ENCODE results near the gene ECI2.

ECI2 gene

GRCh38 chr6:4088704-4089103 lies 46.7 kb downstream of the ECI2 start:
- Histone ChIP-seq H3K4me3 (ENCODE audit: low read depth, low read length) (no peak overlapping the region), H3K27ac (ENCODE audit: extremely low read depth, low read depth, low read length) (no peak overlapping the region), H3K9me3 (ENCODE audit: control insufficient read depth, insufficient read depth, low read depth, low read length) (no peaks in the 10 kb centered on the region), H3K36me3 (ENCODE audit: control insufficient read depth in 2 of 2, insufficient read depth in 1 of 2, low read length in 2 of 2) (no peaks in the 10 kb centered on the region), H3K4me1 (ENCODE audit: control insufficient read depth, insufficient read depth, low read length) (no peaks in the 10 kb centered on the region)
- POLR2A ChIA-PET: no interaction called here
- CTCF ChIA-PET: interaction anchor here (1.0 kb wide), 1 partner anchor 16 kb away, joined by 3 read pairs; no protein-coding TSS in a partner anchor
- TF ChIP-seq ZNF518A (tag by site-specific recombination; conservative IDR thresholded peaks at IDR 0.05; ENCODE audit: low read depth): no peak
- no peak for TF ChIP-seq ZNF174 (tag by site-specific recombination; IDR thresholded peaks at IDR 0.05)
- no peak for TF ChIP-seq ZNF398 (tag by site-specific recombination; IDR thresholded peaks at IDR 0.05)
- TF ChIP-seq KLF7 (tag by site-specific recombination; IDR thresholded peaks at IDR 0.05; ENCODE audit: borderline replicate concordance): no peak
- no peak for TF ChIP-seq ZNF747 (tag by site-specific recombination; IDR thresholded peaks at IDR 0.05)
- no peak for TF ChIP-seq KLF8 (tag by site-specific recombination; IDR thresholded peaks at IDR 0.05)
- no peak for TF ChIP-seq ZSCAN23 (tag by site-specific recombination; IDR thresholded peaks at IDR 0.05)
- no peak for TF ChIP-seq PRDM6 (tag by site-specific recombination; IDR thresholded peaks at IDR 0.05)
- TF ChIP-seq ZBTB1 (tag by site-specific recombination; IDR thresholded peaks at IDR 0.05): no peak

GRCh38 chr6:4085332-4085700 lies 50.1 kb downstream of the ECI2 start:
- POLR2A ChIA-PET: no interaction called here
- CTCF ChIA-PET: no interaction called here
- Histone ChIP-seq H3K4me1 (ENCODE audit: control insufficient read depth, insufficient read depth, low read length) (no peaks in the 10 kb centered on the region), H3K9me3 (ENCODE audit: control insufficient read depth, insufficient read depth, low read depth, low read length) (no peaks in the 10 kb centered on the region), H3K27ac (ENCODE audit: extremely low read depth, low read depth, low read length) (no peak overlapping the region), H3K36me3 (ENCODE audit: control insufficient read depth in 2 of 2, insufficient read depth in 1 of 2, low read length in 2 of 2) (no peaks in the 10 kb centered on the region), H3K4me3 (ENCODE audit: low read depth, low read length) (no peak overlapping the region)
- TF ChIP-seq ZNF629 (tag by site-specific recombination; IDR thresholded peaks at IDR 0.05) (no peak), ATF2 (tag by site-specific recombination; IDR thresholded peaks at IDR 0.05; ENCODE audit: low read depth) (no peak), ZFHX2 (tag by site-specific recombination; conservative IDR thresholded peaks at IDR 0.05) (no peak), ZNF558 (tag by site-specific recombination; IDR thresholded peaks at IDR 0.05) (no peak), ZNF10 (tag by site-specific recombination; IDR thresholded peaks at IDR 0.05) (no peak), MZF1 (tag by site-specific recombination; IDR thresholded peaks at IDR 0.05; ENCODE audit: borderline replicate concordance) (no peak), ZNF837 (tag by site-specific recombination; IDR thresholded peaks at IDR 0.05) (no peak), ZNF48 (tag by site-specific recombination; IDR thresholded peaks at IDR 0.05) (no peak)
